Measurements from ENCODE around the gene DGLUCY. TPM values are rescaled to one million over a fixed set of nuclear protein-coding genes. Genes with fewer than 3 reads are reported as not detected.

DGLUCY gene
- total and polyA plus RNA-seq, 11 donors = 53.7 to 234 (median 138) TPM

GRCh38 chr14:91231446-91231845 is 117.6 kb downstream of the DGLUCY start:
- Histone ChIP-seq H3K27me3 (no peaks in the 10 kb centered on the region), H3K9me3 (peaks cover 0 to 17% (median 6%) of the 10 kb centered on the region in 12 donors), H3K36me3 (peaks cover 0 to 38% (median 20%) of the 10 kb centered on the region in 9 donors), H3K4me3 (no peak overlapping the region), H3K4me1 (peaks cover 0 to 62% (median 0%) of the 10 kb centered on the region in 12 donors), H3K27ac (peak overlapping the region in 2 of 12 donors; percentile 17 to 83)
- WGBS, 4 donors = 82 to 94% (median 89%) methylated on average over 3 of the region's 3 CpGs
- TF ChIP-seq CTCF (IDR thresholded peaks at IDR 0.05) (no peak), POLR2A (IDR thresholded peaks at IDR 0.05) (no peak)
- intact Hi-C loops (cut with DNase I) = no loop called here
- no peak for DNase-seq
- ATAC-seq = no peak

GRCh38 chr14:91232052-91232451 is 118.2 kb downstream of the DGLUCY start:
- peaks cover 0 to 57% (median 0%) of the 10 kb centered on the region in 12 donors for H3K4me1 ChIP-seq
- H3K36me3 ChIP-seq = peaks cover 0 to 32% (median 14%) of the 10 kb centered on the region in 9 donors
- H3K27ac ChIP-seq = peak overlapping the region in 3 of 12 donors; percentile 17 to 83 (median 19)
- no peak overlapping the region for H3K4me3 ChIP-seq
- H3K9me3 ChIP-seq = peaks cover 0 to 17% (median 6%) of the 10 kb centered on the region in 12 donors
- no peak for DNase-seq
- ATAC-seq = no peak
- no peaks in the 10 kb centered on the region for H3K27me3 ChIP-seq
- intact Hi-C loops (cut with DNase I) = no loop called here
- 90 to 96% (median 92%) methylated on average over 2 of the region's 2 CpGs for WGBS, 4 donors
- TF ChIP-seq CTCF (IDR thresholded peaks at IDR 0.05) = no peak
- TF ChIP-seq POLR2A (IDR thresholded peaks at IDR 0.05) = no peak

GRCh38 chr14:91232603-91233002 is 118.7 kb downstream of the DGLUCY start:
- Histone ChIP-seq H3K36me3 (peaks cover 0 to 27% (median 9%) of the 10 kb centered on the region in 9 donors), H3K9me3 (peaks cover 0 to 17% (median 6%) of the 10 kb centered on the region in 12 donors), H3K4me1 (peaks cover 0 to 55% (median 0%) of the 10 kb centered on the region in 12 donors), H3K4me3 (no peak overlapping the region), H3K27ac (peak overlapping the region in 1 of 12 donors; percentile 83), H3K27me3 (no peaks in the 10 kb centered on the region)
- TF ChIP-seq POLR2A (IDR thresholded peaks at IDR 0.05) = no peak
- no peak for TF ChIP-seq CTCF (IDR thresholded peaks at IDR 0.05)
- DNase-seq = no peak
- intact Hi-C loops (cut with DNase I) = no loop called here
- ATAC-seq = peak in 1 of 4 donors; percentile 2
- WGBS, 4 donors = 48 to 79% (median 68%) methylated on average over 2 of the region's 2 CpGs

GRCh38 chr14:91233936-91234790 is 120.3 kb downstream of the DGLUCY start:
- no peak overlapping the region for H3K4me3 ChIP-seq
- H3K27me3 ChIP-seq = no peaks in the 10 kb centered on the region
- peaks cover 0 to 52% (median 0%) of the 10 kb centered on the region in 12 donors for H3K4me1 ChIP-seq
- WGBS, 4 donors = 91 to 96% (median 93%) methylated on average over 40 to 63 of the region's 63 CpGs
- intact Hi-C loops (cut with DNase I) = no loop called here
- DNase-seq (peak in 1 of 5 donors; percentile 26), ATAC-seq (peak in 3 of 4 donors; percentile 7 to 25 (median 8))
- H3K9me3 ChIP-seq = peaks cover 0 to 17% (median 6%) of the 10 kb centered on the region in 12 donors
- TF ChIP-seq CTCF (IDR thresholded peaks at IDR 0.05) (no peak), POLR2A (IDR thresholded peaks at IDR 0.05) (no peak)
- H3K36me3 ChIP-seq = peaks cover 0 to 16% (median 0%) of the 10 kb centered on the region in 9 donors
- H3K27ac ChIP-seq = no peak overlapping the region
